Measurements from ENCODE around the gene NANP. TPM values are rescaled to one million over a fixed set of nuclear protein-coding genes. Genes with fewer than 3 reads are reported as not detected.
A peak's percentile ranks its signal among the peaks of the same experiment; 100 is the strongest.

NANP gene, protein sequence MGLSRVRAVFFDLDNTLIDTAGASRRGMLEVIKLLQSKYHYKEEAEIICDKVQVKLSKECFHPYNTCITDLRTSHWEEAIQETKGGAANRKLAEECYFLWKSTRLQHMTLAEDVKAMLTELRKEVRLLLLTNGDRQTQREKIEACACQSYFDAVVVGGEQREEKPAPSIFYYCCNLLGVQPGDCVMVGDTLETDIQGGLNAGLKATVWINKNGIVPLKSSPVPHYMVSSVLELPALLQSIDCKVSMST
- 6.8 to 7.8 TPM (median 7.6 TPM) in 3 replicates for total RNA-seq
- long read RNA-seq, transcript NANP-201 (2 exons, 3,964 nt), result major isoform, 28 of 29 reads
- long read RNA-seq, partial matches to known transcripts, result 0 of 29 reads
- long read RNA-seq, other reads (novel, unspliced or antisense), result 1 of 29 reads

GRCh38 chr20:25623736-25624499, at the start of gene NANP:
Gene NANP (minus strand): TSS chr20:25624014. CDS start chr20:25623948, 66 bp downstream.
- peaks cover 1% of the 10 kb centered on the region for H3K36me3 Mint-ChIP-seq (ENCODE audit: low read depth)
- TF ChIP-seq CTCF (IDR thresholded peaks at IDR 0.05), result peak; percentile 24
- H3K4me3 Mint-ChIP-seq (ENCODE audit: unreplicated experiment), result peak within 1 kb of the TSS; percentile 84
- no peaks in the 10 kb centered on the region for H3K27me3 Mint-ChIP-seq (ENCODE audit: low read depth)
- peak; percentile 99 for DNase-seq (ENCODE audit: low spot score)
- H3K27ac Mint-ChIP-seq (ENCODE audit: unreplicated experiment), result peak within 1 kb of the TSS; percentile 98
- H3K9me3 Mint-ChIP-seq (ENCODE audit: low read depth), result no peaks in the 10 kb centered on the region
- peaks cover 19% of the 10 kb centered on the region for H3K4me1 Mint-ChIP-seq (ENCODE audit: low read depth)

DNA sequence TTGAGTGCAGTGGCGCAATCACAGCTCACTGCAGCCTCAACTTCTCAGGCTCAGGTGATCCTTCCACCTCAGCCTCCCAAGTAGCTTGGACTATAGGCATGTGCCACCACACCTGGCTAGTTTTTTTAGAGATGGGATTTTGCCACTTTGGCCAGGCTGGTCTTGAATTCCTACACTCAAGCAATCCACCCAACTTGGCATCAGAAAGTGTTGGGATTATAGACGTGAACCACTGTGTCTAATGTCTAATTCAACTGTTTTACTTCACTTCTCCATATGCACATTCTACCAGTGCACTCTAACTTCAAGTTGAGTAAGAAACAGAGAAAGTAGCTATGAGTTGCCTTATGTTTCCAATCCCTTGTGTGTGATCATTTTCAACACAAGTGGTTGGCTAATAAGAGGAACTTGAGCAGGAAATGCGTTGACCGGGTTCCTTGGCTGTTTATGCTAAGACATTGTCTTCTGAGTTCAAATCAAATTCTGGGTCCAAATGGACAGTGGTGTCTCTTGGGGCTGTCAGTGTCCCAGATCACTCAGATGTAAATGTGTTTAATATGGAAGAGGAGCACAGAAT, 48.9 kb upstream of the NANP start:
- H3K9me3 Mint-ChIP-seq (ENCODE audit: low read depth), result no peaks in the 10 kb centered on the region
- no peak for TF ChIP-seq CTCF (IDR thresholded peaks at IDR 0.05)
- DNase-seq (ENCODE audit: low spot score), result no peak
- no peak overlapping the region for H3K4me3 Mint-ChIP-seq (ENCODE audit: unreplicated experiment)
- no peaks in the 10 kb centered on the region for H3K27me3 Mint-ChIP-seq (ENCODE audit: low read depth)
- H3K36me3 Mint-ChIP-seq (ENCODE audit: low read depth), result peaks cover 39% of the 10 kb centered on the region
- no peak overlapping the region for H3K27ac Mint-ChIP-seq (ENCODE audit: unreplicated experiment)
- H3K4me1 Mint-ChIP-seq (ENCODE audit: low read depth), result peaks cover 15% of the 10 kb centered on the region

- TF ChIP-seq CTCF (IDR thresholded peaks at IDR 0.05), result peak; percentile 37
- H3K9me3 Mint-ChIP-seq (ENCODE audit: low read depth), result no peaks in the 10 kb centered on the region
- H3K4me1 Mint-ChIP-seq (ENCODE audit: low read depth), result peaks cover 6% of the 10 kb centered on the region
- no peak overlapping the region for H3K4me3 Mint-ChIP-seq (ENCODE audit: unreplicated experiment)
- no peak overlapping the region for H3K27ac Mint-ChIP-seq (ENCODE audit: unreplicated experiment)
- no peaks in the 10 kb centered on the region for H3K27me3 Mint-ChIP-seq (ENCODE audit: low read depth)
- peaks cover 14% of the 10 kb centered on the region for H3K36me3 Mint-ChIP-seq (ENCODE audit: low read depth)
- no peak for DNase-seq (ENCODE audit: low spot score)
Measured at GRCh38 chr20:25669826-25670422, 46.1 kb upstream of the NANP start.

DNA sequence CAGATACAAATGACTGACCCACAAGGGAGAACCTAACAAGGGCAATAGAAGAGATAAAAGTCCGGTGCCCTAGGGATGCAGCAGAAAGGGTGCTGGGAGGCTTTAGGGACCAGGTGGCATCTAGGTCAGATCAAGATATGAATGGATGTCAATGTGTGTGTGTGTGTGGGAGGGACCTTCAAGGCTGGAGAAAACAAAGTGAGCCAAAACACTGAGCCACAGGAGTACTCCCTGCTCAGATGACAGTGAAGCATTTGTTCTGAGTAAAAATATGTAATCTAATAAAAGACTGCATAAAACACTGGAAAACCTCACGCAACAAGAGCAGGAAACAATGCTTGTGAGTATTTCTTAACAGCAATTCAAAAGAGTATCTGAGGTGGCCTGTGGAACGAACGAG, 44.6 kb upstream of the NANP start:
- H3K4me1 Mint-ChIP-seq (ENCODE audit: low read depth), result peaks cover 6% of the 10 kb centered on the region
- no peaks in the 10 kb centered on the region for H3K27me3 Mint-ChIP-seq (ENCODE audit: low read depth)
- H3K9me3 Mint-ChIP-seq (ENCODE audit: low read depth), result no peaks in the 10 kb centered on the region
- no peak for DNase-seq (ENCODE audit: low spot score)
- no peak overlapping the region for H3K4me3 Mint-ChIP-seq (ENCODE audit: unreplicated experiment)
- no peak overlapping the region for H3K27ac Mint-ChIP-seq (ENCODE audit: unreplicated experiment)
- TF ChIP-seq CTCF (IDR thresholded peaks at IDR 0.05), result no peak
- H3K36me3 Mint-ChIP-seq (ENCODE audit: low read depth), result peaks cover 4% of the 10 kb centered on the region

- Mint-ChIP-seq H3K36me3 (ENCODE audit: low read depth) (peaks cover 2% of the 10 kb centered on the region), H3K4me3 (ENCODE audit: unreplicated experiment) (no peak overlapping the region), H3K27me3 (ENCODE audit: low read depth) (no peaks in the 10 kb centered on the region), H3K4me1 (ENCODE audit: low read depth) (no peaks in the 10 kb centered on the region), H3K27ac (ENCODE audit: unreplicated experiment) (no peak overlapping the region), H3K9me3 (ENCODE audit: low read depth) (no peaks in the 10 kb centered on the region)
- no peak for DNase-seq (ENCODE audit: low spot score)
- no peak for TF ChIP-seq CTCF (IDR thresholded peaks at IDR 0.05)
Measured at GRCh38 chr20:25659999-25660398, 36.2 kb upstream of the NANP start.
